Left forelimb (tissue), 1 donor: ENCODE measurements around the gene OR11H12.
"Not testable (repeated sequence)": the region's sequence is repeated elsewhere in the genome, so short reads cannot be mapped to it uniquely, and the experiment has no call there.

ENCODE experiments used
- DNase-seq: peaks from one replicate; pipeline ENCODE4 v3.0.0-alpha.2; 2018; ENCODE audit warnings: low spot score

Gene OR11H12

GRCh38 chr14:18600817-18601216 lies at the start of gene OR11H12:
TSS of gene OR11H12 (plus strand) at chr14:18601117. CDS start at chr14:18601117, 0 bp downstream.
- DNase-seq, result not testable (repeated sequence)

- not testable (repeated sequence) for DNase-seq
Measured at GRCh38 chr14:18582908-18583307, 18.0 kb upstream of the OR11H12 start.

- DNase-seq, result not testable (repeated sequence)
Measured at GRCh38 chr14:18626610-18627213, 25.8 kb downstream of the OR11H12 start.

GRCh38 chr14:18636066-18636465 lies 35.1 kb downstream of the OR11H12 start:
- DNase-seq, result not testable (repeated sequence)

- DNase-seq, result not testable (repeated sequence)
Measured at GRCh38 chr14:18638032-18638431, 37.1 kb downstream of the OR11H12 start.

GRCh38 chr14:18638785-18639184 lies 37.9 kb downstream of the OR11H12 start:
- not testable (repeated sequence) for DNase-seq

GRCh38 chr14:18646075-18646730 lies 45.3 kb downstream of the OR11H12 start:
- not testable (repeated sequence) for DNase-seq
